Muscle of leg (tissue), 11 donors: ENCODE measurements around the gene FGFRL1. TPM values are rescaled to one million over a fixed set of nuclear protein-coding genes. Genes with fewer than 3 reads are reported as not detected.

Source experiments
- DNase-seq: peaks from one replicate; pipeline ENCODE4 v3.0.0; 2013
- H3K27ac ChIP-seq: one replicate; pipeline ENCODE4 v1.5.1; 2013; ENCODE audit warnings: mild to moderate bottlenecking, low read length, control low read depth
- H3K27me3 ChIP-seq: one replicate; pipeline ENCODE4 v1.6.1; 2013; ENCODE audit warnings: low read length; ENCODE audit not compliant: control insufficient read depth, insufficient read depth
- H3K36me3 ChIP-seq: one replicate; pipeline ENCODE4 v1.6.1; 2013; ENCODE audit warnings: low read length; ENCODE audit not compliant: control insufficient read depth, insufficient read depth
- H3K4me1 ChIP-seq: one replicate; pipeline ENCODE4 v1.6.1; 2013; ENCODE audit warnings: low read length; ENCODE audit not compliant: control insufficient read depth, insufficient read depth
- H3K4me3 ChIP-seq: one replicate; pipeline ENCODE4 v1.5.1; 2013; ENCODE audit warnings: low read length, control low read depth
- H3K9me3 ChIP-seq: replicated peaks from 2 replicates; pipeline ENCODE4 v1.6.1; 2013; ENCODE audit warnings: low read depth, low read length; ENCODE audit not compliant: control insufficient read depth
- WGBS: methylation state at CpG from one replicate; pipeline ENCODE4 v1.1.5; 2013; ENCODE audit warnings: missing lambda C conversion rate; ENCODE audit not compliant: insufficient coverage; 5-methylcytosine and 5-hydroxymethylcytosine counted together
- polyA plus RNA-seq, 8 donors: library from polyadenylated mRNA; unstranded; fragments of 120-200 nt; gene quantifications; one replicate each; pipeline versions ENCODE4 v1.2.1 to v1.2.3, GENCODE V29; 2013; ENCODE audit warnings: inconsistent platforms in 1 of 8, low replicate concordance in 1 of 8; ENCODE audit not compliant: insufficient read length in 8 of 8, insufficient read depth in 1 of 8
- total RNA-seq: library from RNA; stranded (reverse); fragments of 120-200 nt; gene quantifications from one replicate; pipeline ENCODE4 v1.2.4, GENCODE V29; 2013

The FGFRL1 gene
- total and polyA plus RNA-seq, 9 donors, result 90.4 to 203 (median 170) TPM

GRCh38 chr4:1024882-1025545 lies 13.6 kb downstream of the FGFRL1 start:
- Histone ChIP-seq H3K27ac (no peak overlapping the region), H3K9me3 (no peaks in the 10 kb centered on the region), H3K36me3 (peaks cover 27% of the 10 kb centered on the region), H3K4me1 (peaks cover 79% of the 10 kb centered on the region), H3K4me3 (no peak overlapping the region), H3K27me3 (peaks cover 4% of the 10 kb centered on the region)
- DNase-seq, result no peak
- 93% methylated on average over 25 of the region's 32 CpGs for WGBS

GRCh38 chr4:1026115-1026514 lies 14.7 kb downstream of the FGFRL1 start:
- H3K4me1 ChIP-seq, result peaks cover 85% of the 10 kb centered on the region

DNA sequence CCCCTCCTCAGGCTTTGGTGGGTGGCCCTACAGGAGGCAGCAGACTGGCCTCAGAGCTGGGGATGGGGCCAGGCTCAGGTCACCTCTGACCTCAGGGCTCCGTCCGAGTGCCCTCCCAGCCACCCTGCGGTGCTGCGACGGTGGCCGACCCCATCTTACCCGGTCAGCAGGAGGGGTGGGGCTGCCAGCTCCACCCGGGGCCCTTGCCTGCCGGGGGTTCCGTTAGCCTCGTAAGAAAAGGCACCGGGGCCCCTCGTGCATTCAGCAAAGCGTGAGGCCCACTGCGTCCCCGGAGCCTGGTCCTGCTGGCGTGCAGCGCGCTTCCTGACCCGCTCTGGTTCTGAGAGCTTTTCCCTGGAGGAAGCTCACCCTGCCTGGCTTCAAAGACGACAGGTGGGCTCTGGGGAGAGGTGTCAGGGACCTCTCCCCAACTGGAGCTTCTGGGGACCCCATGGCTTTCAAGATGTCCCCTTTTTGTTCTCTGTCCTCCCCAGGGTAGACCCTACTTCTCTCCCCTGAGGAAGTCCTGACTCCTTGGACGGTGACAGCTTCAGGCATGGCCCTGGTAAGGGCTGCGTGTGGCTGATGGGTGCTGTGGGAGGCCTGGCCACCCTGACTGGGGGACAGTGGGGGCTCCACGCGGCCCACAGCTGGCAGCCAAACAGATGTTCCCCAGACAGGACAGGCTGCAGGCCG lies 15.9 kb downstream of the FGFRL1 start:
- H3K4me3 ChIP-seq, result no peak overlapping the region
- peaks cover 10% of the 10 kb centered on the region for H3K27me3 ChIP-seq
- DNase-seq, result no peak
- no peaks in the 10 kb centered on the region for H3K9me3 ChIP-seq
- H3K27ac ChIP-seq, result peak overlapping the region; percentile 21
- WGBS, result 42% methylated on average over 25 of the region's 26 CpGs
- H3K36me3 ChIP-seq, result peaks cover 27% of the 10 kb centered on the region
- H3K4me1 ChIP-seq, result peaks cover 85% of the 10 kb centered on the region

More at GRCh38 chr4:1026115-1026514, 14.7 kb downstream of the FGFRL1 start:
- DNase-seq, result no peak
- Histone ChIP-seq H3K27me3 (peaks cover 4% of the 10 kb centered on the region), H3K27ac (peak overlapping the region; percentile 20), H3K9me3 (no peaks in the 10 kb centered on the region), H3K4me3 (no peak overlapping the region), H3K36me3 (peaks cover 27% of the 10 kb centered on the region)
- 58% methylated on average over 14 of the region's 17 CpGs for WGBS

DNA sequence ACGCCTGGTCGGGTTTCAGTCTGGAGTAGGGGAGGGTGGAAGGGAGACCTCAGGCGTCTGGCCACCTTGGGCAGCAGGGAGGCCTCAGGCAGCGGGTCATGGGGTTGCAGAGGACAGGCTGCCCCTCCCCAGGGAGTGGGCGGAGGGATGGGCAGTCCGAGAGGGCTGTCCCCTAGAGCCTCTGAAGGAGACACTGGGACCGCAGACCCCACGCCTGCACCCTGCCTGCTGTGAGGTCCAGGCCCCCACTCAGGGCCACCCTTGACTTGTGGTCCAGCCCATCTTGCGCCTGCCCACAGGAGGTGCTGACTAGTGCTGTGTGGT lies 16.5 kb downstream of the FGFRL1 start:
- Histone ChIP-seq H3K27ac (peak overlapping the region; percentile 29), H3K9me3 (no peaks in the 10 kb centered on the region), H3K27me3 (peaks cover 13% of the 10 kb centered on the region), H3K4me1 (peaks cover 85% of the 10 kb centered on the region), H3K4me3 (no peak overlapping the region), H3K36me3 (peaks cover 27% of the 10 kb centered on the region)
- WGBS, result 39% methylated on average over 9 of the region's 9 CpGs
- no peak for DNase-seq

- Histone ChIP-seq H3K36me3 (peaks cover 25% of the 10 kb centered on the region), H3K4me3 (no peak overlapping the region), H3K9me3 (no peaks in the 10 kb centered on the region), H3K27me3 (peaks cover 18% of the 10 kb centered on the region), H3K27ac (peak overlapping the region; percentile 59), H3K4me1 (peaks cover 85% of the 10 kb centered on the region)
- WGBS, result 71% methylated on average over 22 of the region's 36 CpGs
- no peak for DNase-seq
These were observed 17.3 kb downstream of the FGFRL1 start for GRCh38 chr4:1028574-1029220.

DNA sequence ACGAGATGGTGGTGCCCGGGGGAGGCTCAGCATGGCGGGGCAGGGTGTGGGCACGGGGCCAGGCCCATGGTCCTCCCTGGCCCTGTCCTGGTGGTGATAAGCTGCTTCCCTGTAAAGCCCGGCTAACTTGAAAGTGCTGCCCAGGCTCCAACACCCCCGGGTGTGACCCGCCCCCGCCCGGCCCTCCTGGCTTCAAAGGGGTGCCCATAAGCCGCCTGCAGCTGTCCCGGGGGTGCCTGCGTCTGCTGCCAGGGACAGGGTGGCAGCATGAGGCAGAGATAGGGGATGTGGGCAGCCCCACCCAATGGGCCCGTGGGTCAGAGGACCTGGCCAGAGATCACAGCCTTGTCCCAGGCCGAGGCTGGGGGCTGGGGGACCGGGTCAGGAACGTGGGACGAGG lies 18.1 kb downstream of the FGFRL1 start:
- no peaks in the 10 kb centered on the region for H3K9me3 ChIP-seq

GRCh38 chr4:1030031-1030430 lies 18.6 kb downstream of the FGFRL1 start:
- peaks cover 18% of the 10 kb centered on the region for H3K27me3 ChIP-seq
- H3K27ac ChIP-seq, result peak overlapping the region; percentile 67
- WGBS, result 47% methylated on average over 8 of the region's 12 CpGs
- DNase-seq, result no peak
- H3K4me1 ChIP-seq, result peaks cover 96% of the 10 kb centered on the region
- no peak overlapping the region for H3K4me3 ChIP-seq
- peaks cover 16% of the 10 kb centered on the region for H3K36me3 ChIP-seq
- H3K9me3 ChIP-seq, result no peaks in the 10 kb centered on the region

More for the DNA sequence above, 18.1 kb downstream of the FGFRL1 start:
- H3K36me3 ChIP-seq, result peaks cover 20% of the 10 kb centered on the region
- H3K4me3 ChIP-seq, result no peak overlapping the region
- no peak for DNase-seq
- H3K4me1 ChIP-seq, result peaks cover 91% of the 10 kb centered on the region
- peaks cover 18% of the 10 kb centered on the region for H3K27me3 ChIP-seq
- WGBS, result 64% methylated on average over 13 of the region's 17 CpGs
- peak overlapping the region; percentile 67 for H3K27ac ChIP-seq

DNA sequence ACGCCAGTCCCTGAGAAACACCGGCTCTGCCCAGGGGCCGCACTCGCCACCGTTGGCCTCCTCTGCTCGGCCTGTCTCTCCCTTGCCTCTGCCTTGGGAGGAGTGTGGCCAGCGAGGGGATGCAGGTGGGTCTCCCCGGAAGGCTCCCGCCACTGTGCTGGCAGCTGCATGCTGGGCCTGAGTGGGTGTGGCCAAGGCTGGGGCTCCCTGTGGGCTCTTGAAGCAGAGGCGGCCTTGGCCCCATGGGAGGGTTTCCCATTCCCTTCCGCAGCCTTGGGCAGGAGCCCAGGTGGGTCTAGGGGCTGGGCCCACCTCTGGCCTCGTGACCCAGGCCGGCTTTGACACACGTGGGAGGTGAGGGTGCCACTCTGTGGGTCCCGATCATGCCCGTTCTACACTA lies 19.1 kb downstream of the FGFRL1 start:
- DNase-seq, result no peak
- Histone ChIP-seq H3K9me3 (no peaks in the 10 kb centered on the region), H3K4me1 (peaks cover 97% of the 10 kb centered on the region), H3K4me3 (no peak overlapping the region), H3K27me3 (peaks cover 18% of the 10 kb centered on the region), H3K27ac (peak overlapping the region; percentile 67), H3K36me3 (peaks cover 10% of the 10 kb centered on the region)
- 70% methylated on average over 15 of the region's 16 CpGs for WGBS

- 83% methylated on average over 8 of the region's 8 CpGs for WGBS
- Histone ChIP-seq H3K9me3 (no peaks in the 10 kb centered on the region), H3K27ac (no peak overlapping the region), H3K4me3 (no peak overlapping the region), H3K36me3 (peaks cover 3% of the 10 kb centered on the region), H3K4me1 (peaks cover 97% of the 10 kb centered on the region), H3K27me3 (peaks cover 18% of the 10 kb centered on the region)
- no peak for DNase-seq
These were observed 19.9 kb downstream of the FGFRL1 start for GRCh38 chr4:1031346-1031745.
